H9 (cell line): Measurements from ENCODE around the gene CHCHD6. TPM values are rescaled to one million over a fixed set of nuclear protein-coding genes. Genes with fewer than 3 reads are reported as not detected.

Source experiments
- DNase-seq: peaks from one replicate; pipeline ENCODE4 v3.0.0-alpha.2; 2017
- H2AFZ ChIP-seq: one replicate; pipeline ENCODE4 v1.6.1; 2013; ENCODE audit warnings: mild to moderate bottlenecking, low read length, control low read depth, moderate library complexity
- H2AK5ac ChIP-seq: 2 replicates; pipeline ENCODE4 v1.6.1; 2013; ENCODE audit warnings: low read length, control low read depth, mixed read lengths; ENCODE audit not compliant: insufficient read length
- H2BK120ac ChIP-seq: one replicate; pipeline ENCODE4 v1.6.1; 2013; ENCODE audit warnings: low read depth, mild to moderate bottlenecking, low read length, control low read depth, inconsistent platforms; ENCODE audit not compliant: poor library complexity, severe bottlenecking
- H2BK12ac ChIP-seq: 2 replicates; pipeline ENCODE4 v1.6.1; 2013; ENCODE audit warnings: low read length, control low read depth, mixed read lengths, low read depth; ENCODE audit not compliant: insufficient read length
- H2BK15ac ChIP-seq: 2 replicates; pipeline ENCODE4 v1.6.1; 2013; ENCODE audit warnings: low read depth, low read length, control low read depth
- H2BK20ac ChIP-seq: one replicate; pipeline ENCODE4 v1.6.1; 2013; ENCODE audit warnings: low read depth, mild to moderate bottlenecking, low read length, control low read depth, inconsistent platforms; ENCODE audit not compliant: poor library complexity, severe bottlenecking
- H2BK5ac ChIP-seq: 2 replicates; pipeline ENCODE4 v1.6.1; 2013; ENCODE audit warnings: low read length, control low read depth, mixed read lengths; ENCODE audit not compliant: insufficient read length
- H3K14ac ChIP-seq: 2 replicates; pipeline ENCODE4 v1.6.1; 2013; ENCODE audit warnings: low read length, control low read depth; ENCODE audit not compliant: insufficient read depth
- H3K18ac ChIP-seq: 2 replicates; pipeline ENCODE4 v1.6.1; 2013; ENCODE audit warnings: low read depth, mild to moderate bottlenecking, mixed read lengths, low read length, control low read depth; ENCODE audit not compliant: insufficient read length
- H3K23ac ChIP-seq: 2 replicates; pipeline ENCODE4 v1.6.1; 2013; ENCODE audit warnings: low read length, control low read depth, mixed read lengths, low read depth; ENCODE audit not compliant: insufficient read length
- H3K23me2 ChIP-seq: 2 replicates; pipeline ENCODE4 v1.6.1; 2013; ENCODE audit warnings: low read depth, mild to moderate bottlenecking, mixed read lengths, low read length, control low read depth; ENCODE audit not compliant: insufficient read length, poor library complexity, severe bottlenecking
- H3K27ac ChIP-seq: 2 replicates; pipeline ENCODE4 v1.5.1; 2013; ENCODE audit warnings: low read length, control low read depth, mixed read lengths, low read depth; ENCODE audit not compliant: insufficient read length
- H3K27me3 ChIP-seq: 2 replicates; pipeline ENCODE4 v1.6.1; 2013; ENCODE audit warnings: low read length, control low read depth, inconsistent platforms; ENCODE audit not compliant: insufficient read depth
- H3K4ac ChIP-seq: 2 replicates; pipeline ENCODE4 v1.6.1; 2013; ENCODE audit warnings: low read depth, mild to moderate bottlenecking, control low read depth, inconsistent platforms, low read length, moderate library complexity
- H3K4me1 ChIP-seq: 2 replicates; pipeline ENCODE4 v1.6.1; 2013; ENCODE audit warnings: low read length, control low read depth, inconsistent platforms; ENCODE audit not compliant: insufficient read depth
- H3K4me2 ChIP-seq: 2 replicates; pipeline ENCODE4 v1.6.1; 2013; ENCODE audit warnings: low read length, control low read depth, mixed read lengths; ENCODE audit not compliant: insufficient read length, insufficient read depth
- H3K56ac ChIP-seq: 2 replicates; pipeline ENCODE4 v1.6.1; 2013; ENCODE audit warnings: low read depth, mild to moderate bottlenecking, mixed read lengths, low read length, control low read depth; ENCODE audit not compliant: insufficient read length
- H3K79me1 ChIP-seq: 2 replicates; pipeline ENCODE4 v1.6.1; 2013; ENCODE audit warnings: low read depth, mild to moderate bottlenecking, moderate library complexity, low read length, control low read depth, inconsistent platforms; ENCODE audit not compliant: insufficient read depth, poor library complexity, severe bottlenecking
- H3K79me2 ChIP-seq: 2 replicates; pipeline ENCODE4 v1.6.1; 2013; ENCODE audit warnings: low read length, control low read depth, inconsistent platforms; ENCODE audit not compliant: insufficient read depth
- H3K9ac ChIP-seq: 2 replicates; pipeline ENCODE4 v1.6.1; 2013; ENCODE audit warnings: low read length, control low read depth, mixed read lengths; ENCODE audit not compliant: insufficient read length; ENCODE audit errors: extremely low read depth
- H3K9me3 ChIP-seq: one replicate; pipeline ENCODE4 v1.6.1; 2013; ENCODE audit warnings: low read depth, low read length, inconsistent platforms; ENCODE audit not compliant: control insufficient read depth
- H3T11ph ChIP-seq: one replicate; pipeline ENCODE4 v1.6.1; 2013; ENCODE audit warnings: mild to moderate bottlenecking, low read length, control low read depth, inconsistent platforms
- H4K20me1 ChIP-seq: one replicate; pipeline ENCODE4 v1.6.1; 2013; ENCODE audit not compliant: control insufficient read depth, insufficient read length, insufficient read depth
- H4K5ac ChIP-seq: 2 replicates; pipeline ENCODE4 v1.6.1; 2013; ENCODE audit warnings: low read depth, mild to moderate bottlenecking, mixed read lengths, low read length, control low read depth; ENCODE audit not compliant: insufficient read length
- H4K8ac ChIP-seq: replicated peaks from 2 replicates; pipeline ENCODE4 v1.6.1; 2013; ENCODE audit warnings: low read length, control low read depth, mixed read lengths, low read depth; ENCODE audit not compliant: insufficient read length
- H4K91ac ChIP-seq: 2 replicates; pipeline ENCODE4 v1.6.1; 2013; ENCODE audit warnings: low read depth, mild to moderate bottlenecking, moderate library complexity, mixed read lengths, low read length, control low read depth; ENCODE audit not compliant: insufficient read length
- H3K27ac Mint-ChIP-seq, 3 experiments: 2 replicates in 2 of 3; 3 replicates in 1 of 3; pipeline ENCODE4 v1.8.0; 2020 to 2021; ENCODE audit warnings: mixed read lengths in 3 of 3, mild to moderate bottlenecking in 1 of 3, moderate library complexity in 1 of 3
- H3K27me3 Mint-ChIP-seq: 2 replicates; pipeline ENCODE4 v1.8.0; 2021; ENCODE audit warnings: low read depth, mild to moderate bottlenecking, moderate library complexity, mixed read lengths
- H3K36me3 Mint-ChIP-seq, 3 experiments: 2 replicates in 2 of 3; 3 replicates in 1 of 3; pipeline ENCODE4 v1.8.0; 2020 to 2021; ENCODE audit warnings: low read depth in 3 of 3, mixed read lengths in 3 of 3; ENCODE audit not compliant: insufficient read depth in 1 of 3
- H3K4me1 Mint-ChIP-seq, 2 experiments: 2 replicates each; pipeline ENCODE4 v1.8.0; 2020; ENCODE audit warnings: mixed read lengths in 2 of 2
- H3K4me3 Mint-ChIP-seq, 2 experiments: 2 replicates in 1 of 2; 3 replicates in 1 of 2; pipeline ENCODE4 v1.8.0; 2020 to 2021; ENCODE audit warnings: mild to moderate bottlenecking in 2 of 2, mixed read lengths in 2 of 2, moderate library complexity in 1 of 2
- H3K9me3 Mint-ChIP-seq, 2 experiments: 2 replicates in 1 of 2; 3 replicates in 1 of 2; pipeline ENCODE4 v1.8.0; 2020; ENCODE audit warnings: mild to moderate bottlenecking in 2 of 2, mixed read lengths in 2 of 2, moderate library complexity in 1 of 2
- WGBS: extraction: QIAGEN DNeasy Blood & Tissue Kit; methylation state at CpG from one replicate; pipeline ENCODE4 v1.1.7; 2013; ENCODE audit warnings: missing lambda C conversion rate, low lambda C conversion rate, mixed read lengths; ENCODE audit not compliant: insufficient read length; ENCODE audit errors: extremely low coverage; 5-methylcytosine and 5-hydroxymethylcytosine counted together
- total RNA-seq: library from RNA; stranded (reverse); gene quantifications from 2 replicates; pipeline ENCODE4 v1.2.1, GENCODE V29; 2021
- TF ChIP-seq, protein P1 (sequence below): fragments of 200-600 bp; sonication (generic); conservative IDR thresholded peaks from 3 replicates; pipeline ENCODE4 v1.8.0; 2021; ENCODE audit warnings: antibody characterized with exemption, mild to moderate bottlenecking

CHCHD6 gene
- total RNA-seq, 1 experiment from 2014 or later, result 34.2 TPM

- Histone ChIP-seq H3K79me2 (no peaks in the 10 kb centered on the region), H2AFZ (no peak overlapping the region), H3K23ac (no peak overlapping the region), H3K4me2 (no peak overlapping the region), H3K56ac (no peak overlapping the region), H2BK12ac (no peak overlapping the region), H2BK15ac (no peak overlapping the region), H3K79me1 (no peaks in the 10 kb centered on the region), H3K27me3 (no peaks in the 10 kb centered on the region), H3K9me3 (no peaks in the 10 kb centered on the region), H3T11ph (no peak overlapping the region), H3K9ac (no peak overlapping the region), H3K4ac (no peak overlapping the region), H4K20me1 (no peaks in the 10 kb centered on the region), H3K23me2 (no peaks in the 10 kb centered on the region), H3K18ac (no peak overlapping the region), H3K27ac (no peak overlapping the region), H4K8ac (no peak overlapping the region), H3K4me1 (no peaks in the 10 kb centered on the region), H3K14ac (no peak overlapping the region), H2BK120ac (no peak overlapping the region), H2AK5ac (no peak overlapping the region), H2BK20ac (no peak overlapping the region), H4K5ac (no peak overlapping the region), H4K91ac (no peak overlapping the region), H2BK5ac (no peak overlapping the region)
- DNase-seq, result no peak
- H3K27me3 Mint-ChIP-seq, result no peaks in the 10 kb centered on the region
- H3K9me3 Mint-ChIP-seq, result no peaks in the 10 kb centered on the region
- WGBS, result 100% methylated on average over 1 of the region's 10 CpGs
- no peaks in the 10 kb centered on the region; a peak in 2 of 7 replicates for H3K36me3 Mint-ChIP-seq
- H3K4me3 Mint-ChIP-seq, result no peak overlapping the region
- no peak overlapping the region for H3K27ac Mint-ChIP-seq
- H3K4me1 Mint-ChIP-seq, result peaks cover 0 to 3% of the 10 kb centered on the region in 2 experiments; a peak in 1 of 4 replicates
- TF ChIP-seq, protein P1, sequence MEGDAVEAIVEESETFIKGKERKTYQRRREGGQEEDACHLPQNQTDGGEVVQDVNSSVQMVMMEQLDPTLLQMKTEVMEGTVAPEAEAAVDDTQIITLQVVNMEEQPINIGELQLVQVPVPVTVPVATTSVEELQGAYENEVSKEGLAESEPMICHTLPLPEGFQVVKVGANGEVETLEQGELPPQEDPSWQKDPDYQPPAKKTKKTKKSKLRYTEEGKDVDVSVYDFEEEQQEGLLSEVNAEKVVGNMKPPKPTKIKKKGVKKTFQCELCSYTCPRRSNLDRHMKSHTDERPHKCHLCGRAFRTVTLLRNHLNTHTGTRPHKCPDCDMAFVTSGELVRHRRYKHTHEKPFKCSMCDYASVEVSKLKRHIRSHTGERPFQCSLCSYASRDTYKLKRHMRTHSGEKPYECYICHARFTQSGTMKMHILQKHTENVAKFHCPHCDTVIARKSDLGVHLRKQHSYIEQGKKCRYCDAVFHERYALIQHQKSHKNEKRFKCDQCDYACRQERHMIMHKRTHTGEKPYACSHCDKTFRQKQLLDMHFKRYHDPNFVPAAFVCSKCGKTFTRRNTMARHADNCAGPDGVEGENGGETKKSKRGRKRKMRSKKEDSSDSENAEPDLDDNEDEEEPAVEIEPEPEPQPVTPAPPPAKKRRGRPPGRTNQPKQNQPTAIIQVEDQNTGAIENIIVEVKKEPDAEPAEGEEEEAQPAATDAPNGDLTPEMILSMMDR, result no peak
Measured at GRCh38 chr3:126952261-126952982, 248.4 kb downstream of the CHCHD6 start.
